22Rv1 (cell line): Measurements from ENCODE around the gene COL4A1.

Source experiments
- H3K27ac ChIP-seq: fragments of 450-650 bp; 2 replicates; pipeline ENCODE4 v1.5.1; 2017
- CTCF ChIP-seq: fragments of 450-650 bp; IDR thresholded peaks from 2 replicates; pipeline ENCODE4 v1.5.1; 2017; ENCODE audit warnings: mild to moderate bottlenecking
- ZFX ChIP-seq: fragments of 450-650 bp; IDR thresholded peaks from 2 replicates; pipeline ENCODE4 v1.6.1; 2017; ENCODE audit warnings: antibody characterized with exemption, borderline replicate concordance

COL4A1 gene

GRCh38 chr13:110176431-110176830 lies 130.5 kb downstream of the COL4A1 start:
- no peak for TF ChIP-seq CTCF
- TF ChIP-seq ZFX, result no peak
- no peak overlapping the region for H3K27ac ChIP-seq

- TF ChIP-seq ZFX (no peak), CTCF (no peak)
- no peak overlapping the region for H3K27ac ChIP-seq
Measured at GRCh38 chr13:110173247-110173818, 133.6 kb downstream of the COL4A1 start.

- TF ChIP-seq CTCF, result no peak
- no peak for TF ChIP-seq ZFX
- no peak overlapping the region for H3K27ac ChIP-seq
Measured at GRCh38 chr13:110170882-110171281, 136.1 kb downstream of the COL4A1 start.

GRCh38 chr13:110170020-110170790 lies 136.8 kb downstream of the COL4A1 start:
- TF ChIP-seq CTCF (no peak), ZFX (no peak)
- H3K27ac ChIP-seq, result no peak overlapping the region

- TF ChIP-seq ZFX, result no peak
- no peak for TF ChIP-seq CTCF
- no peak overlapping the region for H3K27ac ChIP-seq
Measured at GRCh38 chr13:110168999-110169933, 137.7 kb downstream of the COL4A1 start.

- no peak for TF ChIP-seq ZFX
- no peak for TF ChIP-seq CTCF
- H3K27ac ChIP-seq, result no peak overlapping the region
Measured at GRCh38 chr13:110166598-110166997, 140.4 kb downstream of the COL4A1 start.
